GM12892 (cell line): ENCODE measurements around the gene SHBG.

Source experiments
- POLR2A ChIP-seq: IDR thresholded peaks from 2 replicates; pipeline ENCODE4 v1.6.1; 2011; ENCODE audit warnings: low read depth, low read length, control low read depth
- POLR2AphosphoS5 ChIP-seq: IDR thresholded peaks from 2 replicates; pipeline ENCODE4 v1.6.1; 2011; ENCODE audit warnings: low read depth, low read length, control low read depth

DNA sequence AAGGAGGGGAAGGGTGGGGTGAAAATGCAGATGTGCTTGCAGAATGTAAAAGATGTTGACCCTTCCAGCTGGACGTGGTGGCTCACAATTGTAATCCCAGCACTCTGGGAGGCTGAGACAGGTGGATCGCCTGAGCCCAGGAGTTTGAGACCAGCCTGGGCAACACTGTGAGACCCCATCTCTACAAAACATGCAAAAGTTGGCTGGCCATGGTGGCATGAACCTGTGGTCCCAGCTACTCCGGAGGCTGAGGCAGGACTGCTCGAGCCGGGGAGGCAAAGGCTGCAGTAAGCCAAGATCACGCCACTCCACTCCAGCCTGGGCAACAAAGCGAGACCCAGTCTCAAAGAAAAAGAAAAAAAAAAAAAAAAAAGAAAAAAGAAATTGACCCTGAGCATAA is 38.5 kb downstream of the SHBG start:
- TF ChIP-seq POLR2A (no peak), POLR2AphosphoS5 (no peak)
